Testis (tissue), 3 donors: ENCODE results near the gene PLD1. TPM values are rescaled to one million over a fixed set of nuclear protein-coding genes. Genes with fewer than 3 reads are reported as not detected.

ENCODE experiments used
- DNase-seq: peaks from one replicate; pipeline ENCODE4 v3.0.0-alpha.2; 2019
- H3K27ac ChIP-seq, 2 donors: fragments of 200-600 bp; sonication (generic); one replicate each; pipeline ENCODE4 v1.5.1; 2019
- H3K27me3 ChIP-seq: fragments of 200-600 bp; sonication (generic); one replicate; pipeline ENCODE4 v1.5.1; 2019
- H3K36me3 ChIP-seq: fragments of 200-600 bp; sonication (generic); one replicate; pipeline ENCODE4 v1.5.1; 2017; ENCODE audit warnings: low read depth; ENCODE audit errors: missing control alignments
- H3K4me1 ChIP-seq: fragments of 200-600 bp; sonication (generic); one replicate; pipeline ENCODE4 v1.5.1; 2019
- H3K4me3 ChIP-seq, 2 donors: fragments of 200-600 bp; sonication (generic); one replicate each; pipeline ENCODE4 v1.5.1; 2017 to 2019
- H3K9me3 ChIP-seq: fragments of 200-600 bp; sonication (generic); one replicate; pipeline ENCODE4 v1.5.1; 2017
- POLR2A ChIP-seq: fragments of 450-650 bp; IDR thresholded peaks from one replicate; pipeline ENCODE4 v1.6.1; 2017; ENCODE audit warnings: antibody characterized with exemption, mild to moderate bottlenecking, moderate library complexity
- WGBS, 2 donors: methylation state at CpG; one replicate each; pipeline ENCODE4 v1.1.5; 2018; 5-methylcytosine and 5-hydroxymethylcytosine counted together
- intact Hi-C: fragments of 100-400 bp; cut with DNase I; formaldehyde crosslinking; loops from one replicate; pipeline ENCODE4 v1.15.1; 2023; ENCODE audit warnings: low total_unique reads
- polyA plus RNA-seq: library from polyadenylated mRNA; stranded (reverse); fragments of 350-450 nt; fragmentation: Illumina TruSeq; extraction: RNeasy Lipid Tissue Mini Kit (QIAGEN cat#74804); gene quantifications from one replicate; pipeline ENCODE4 v1.2.3, GENCODE V29; 2014; ENCODE audit warnings: low read depth, low replicate concordance; ENCODE audit not compliant: insufficient read depth
- total RNA-seq, 2 donors: library from RNA; depleted of rRNA; stranded (reverse); fragments of >200 nt; gene quantifications; one replicate each; pipeline ENCODE4 v1.2.3, GENCODE V29; 2016
- TF ChIP-seq, protein P1 (sequence below), 3 experiments: fragments of 450-650 bp in 2 of 3; fragments of 200-600 bp in 1 of 3; sonication (generic) in 1 of 3; IDR thresholded peaks; one replicate each; pipeline ENCODE4 v1.5.1; 2016 to 2019; ENCODE audit warnings: antibody characterized with exemption in 3 of 3, mild to moderate bottlenecking in 2 of 3, moderate library complexity in 1 of 3

The PLD1 gene
- total and polyA plus RNA-seq, 3 donors from 2014 or later, result 10.7 to 27.4 (median 19.1) TPM

DNA sequence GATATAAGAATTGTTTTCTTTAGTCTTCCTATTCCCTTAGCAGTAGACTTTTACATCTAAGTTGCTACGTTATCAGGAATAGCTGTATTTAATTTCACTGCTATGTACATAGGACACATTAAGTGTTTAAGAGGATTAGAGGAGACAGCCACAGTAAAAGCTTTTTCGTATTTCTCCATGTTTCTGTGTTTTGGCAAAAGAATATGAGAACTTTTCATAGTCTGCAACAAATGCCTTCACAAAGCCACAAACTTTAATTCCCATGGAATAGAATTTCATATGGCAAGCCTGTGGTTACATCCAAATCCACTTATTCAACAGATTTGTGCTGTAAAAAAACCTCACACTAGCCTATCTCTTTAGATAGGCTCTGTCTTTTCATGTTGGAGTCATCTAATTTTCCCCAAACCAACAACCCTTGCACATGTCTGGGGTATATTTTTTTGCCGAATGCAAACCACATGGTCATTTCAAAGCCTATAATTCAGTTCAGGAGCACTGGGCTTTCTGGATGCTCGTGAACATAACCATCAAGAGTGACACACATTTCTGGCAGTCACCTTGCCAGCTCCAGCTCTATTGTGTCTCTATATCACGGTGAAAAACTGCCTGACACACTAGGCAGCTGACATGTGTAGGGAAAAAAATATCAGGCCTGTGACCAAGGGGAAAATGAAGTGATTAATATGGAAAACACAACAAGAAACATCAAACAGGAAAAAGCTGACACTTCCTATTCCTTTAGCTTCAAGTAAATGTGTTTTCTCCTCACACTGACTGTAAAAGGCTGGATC, 19.2 kb downstream of the PLD1 start:
- H3K4me3 ChIP-seq, result no peak overlapping the region
- intact Hi-C loops, result no loop called here
- no peaks in the 10 kb centered on the region for H3K27me3 ChIP-seq
- no peaks in the 10 kb centered on the region for H3K36me3 ChIP-seq
- H3K9me3 ChIP-seq, result no peaks in the 10 kb centered on the region
- H3K27ac ChIP-seq, result no peak overlapping the region
- no peak for DNase-seq
- H3K4me1 ChIP-seq, result no peaks in the 10 kb centered on the region
- TF ChIP-seq, protein P1, sequence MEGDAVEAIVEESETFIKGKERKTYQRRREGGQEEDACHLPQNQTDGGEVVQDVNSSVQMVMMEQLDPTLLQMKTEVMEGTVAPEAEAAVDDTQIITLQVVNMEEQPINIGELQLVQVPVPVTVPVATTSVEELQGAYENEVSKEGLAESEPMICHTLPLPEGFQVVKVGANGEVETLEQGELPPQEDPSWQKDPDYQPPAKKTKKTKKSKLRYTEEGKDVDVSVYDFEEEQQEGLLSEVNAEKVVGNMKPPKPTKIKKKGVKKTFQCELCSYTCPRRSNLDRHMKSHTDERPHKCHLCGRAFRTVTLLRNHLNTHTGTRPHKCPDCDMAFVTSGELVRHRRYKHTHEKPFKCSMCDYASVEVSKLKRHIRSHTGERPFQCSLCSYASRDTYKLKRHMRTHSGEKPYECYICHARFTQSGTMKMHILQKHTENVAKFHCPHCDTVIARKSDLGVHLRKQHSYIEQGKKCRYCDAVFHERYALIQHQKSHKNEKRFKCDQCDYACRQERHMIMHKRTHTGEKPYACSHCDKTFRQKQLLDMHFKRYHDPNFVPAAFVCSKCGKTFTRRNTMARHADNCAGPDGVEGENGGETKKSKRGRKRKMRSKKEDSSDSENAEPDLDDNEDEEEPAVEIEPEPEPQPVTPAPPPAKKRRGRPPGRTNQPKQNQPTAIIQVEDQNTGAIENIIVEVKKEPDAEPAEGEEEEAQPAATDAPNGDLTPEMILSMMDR (IDR thresholded peaks at IDR 0.05), result no peak
- no peak for TF ChIP-seq POLR2A
- WGBS, 2 donors, result 67 to 70% methylated on average over 5 of the region's 5 CpGs

DNA sequence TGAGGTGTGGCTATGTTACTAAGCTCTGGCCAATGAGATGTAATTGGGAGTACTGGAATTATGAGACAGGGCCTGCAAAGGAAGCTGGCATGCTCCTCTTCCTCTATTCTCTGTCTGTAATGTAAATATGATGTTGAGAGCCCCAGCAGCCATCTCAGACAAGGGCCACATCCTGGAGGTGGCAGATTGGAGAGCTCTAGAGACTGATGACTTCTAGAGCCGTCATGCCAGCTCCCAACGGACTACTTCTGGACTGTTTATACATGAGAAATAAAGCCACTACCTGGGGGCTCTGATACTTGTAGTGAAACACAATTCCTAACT, 19.7 kb downstream of the PLD1 start:
- TF ChIP-seq POLR2A, result no peak
- TF ChIP-seq, protein P1 (IDR thresholded peaks at IDR 0.05), result no peak
- 91 to 100% methylated on average over 2 of the region's 2 CpGs for WGBS, 2 donors
- Histone ChIP-seq H3K27me3 (no peaks in the 10 kb centered on the region), H3K4me1 (no peaks in the 10 kb centered on the region), H3K4me3 (no peak overlapping the region), H3K27ac (no peak overlapping the region), H3K36me3 (no peaks in the 10 kb centered on the region), H3K9me3 (no peaks in the 10 kb centered on the region)
- intact Hi-C loops, result no loop called here
- no peak for DNase-seq

DNA sequence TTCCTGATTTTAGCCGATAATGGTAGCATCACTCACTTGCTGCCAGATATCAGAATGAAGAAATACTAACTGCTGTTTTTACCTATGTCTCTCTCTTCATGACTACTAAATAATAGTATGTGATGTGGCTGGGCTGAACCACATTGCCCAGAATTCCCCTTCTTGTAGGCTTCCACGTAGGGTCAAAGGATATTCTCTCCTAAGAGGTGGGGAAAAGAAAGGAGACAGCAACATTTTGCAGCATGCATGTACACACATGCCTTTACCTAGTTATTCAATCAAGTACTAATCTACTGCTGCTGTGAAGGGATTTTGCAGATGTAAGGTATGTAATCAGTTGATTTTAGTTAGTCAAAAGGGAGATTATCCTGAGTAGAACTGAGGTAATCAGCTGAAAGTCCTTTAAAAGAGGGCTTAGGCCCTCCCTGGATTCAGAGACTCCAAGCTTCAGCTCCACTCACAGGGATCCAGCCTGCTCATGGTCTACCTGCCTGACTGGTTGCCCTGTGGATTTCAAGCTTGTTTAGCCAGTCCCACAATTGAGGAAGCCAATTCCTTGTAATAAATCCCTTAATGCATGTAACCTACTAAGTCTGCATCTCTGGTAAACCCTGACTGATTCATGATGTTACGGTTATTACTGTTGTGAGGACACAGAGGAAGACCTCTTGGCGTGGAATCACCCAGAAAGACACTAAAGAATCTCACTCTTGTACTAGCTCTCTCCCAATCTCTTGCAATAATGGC, 20.4 kb downstream of the PLD1 start:
- H3K9me3 ChIP-seq, result no peaks in the 10 kb centered on the region
- TF ChIP-seq POLR2A, result no peak
- TF ChIP-seq, protein P1 (IDR thresholded peaks at IDR 0.05), result no peak
- 86 to 94% methylated on average over 4 of the region's 4 CpGs for WGBS, 2 donors
- no peaks in the 10 kb centered on the region for H3K27me3 ChIP-seq
- no peaks in the 10 kb centered on the region for H3K36me3 ChIP-seq
- DNase-seq, result no peak
- no peak overlapping the region for H3K4me3 ChIP-seq
- intact Hi-C loops, result no loop called here
- no peak overlapping the region for H3K27ac ChIP-seq
- H3K4me1 ChIP-seq, result no peaks in the 10 kb centered on the region

DNA sequence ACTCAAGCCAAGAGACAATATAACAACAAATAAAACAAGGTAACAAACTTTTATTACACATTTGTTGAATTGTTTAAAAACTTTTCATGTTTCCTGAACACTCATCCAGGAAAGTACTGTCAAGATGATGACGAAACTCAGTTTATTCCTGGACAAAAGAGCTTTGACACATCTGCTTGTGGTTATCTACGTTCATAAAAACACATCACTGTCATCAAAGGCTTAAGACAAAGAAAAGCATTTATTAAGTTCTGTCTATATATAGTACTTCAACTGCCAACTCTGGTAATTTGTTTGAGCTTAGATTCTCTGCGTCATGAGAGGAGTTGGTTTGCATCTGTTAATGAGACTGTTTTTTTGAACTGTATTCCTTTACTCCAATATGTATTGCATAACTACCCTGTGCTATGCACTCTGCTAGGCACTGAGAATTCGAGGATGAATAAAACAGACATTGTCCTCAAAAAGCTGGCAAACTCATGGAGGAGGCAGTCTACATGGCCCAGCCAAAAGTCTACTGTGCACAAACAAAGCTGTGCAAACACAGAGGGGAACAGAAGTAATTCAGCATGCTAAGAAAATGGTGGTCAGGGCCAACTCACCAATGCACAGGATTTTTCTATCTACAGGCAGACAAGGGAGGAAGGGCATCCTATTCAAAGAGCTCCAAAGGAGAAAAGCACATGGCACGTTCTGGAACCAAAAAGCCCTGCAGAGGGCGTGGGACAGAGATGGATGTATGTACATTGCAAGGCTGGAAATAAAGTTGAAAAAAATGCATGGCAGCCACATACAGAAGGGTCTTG, 21.5 kb downstream of the PLD1 start:
- intact Hi-C loops, result no loop called here
- Histone ChIP-seq H3K36me3 (no peaks in the 10 kb centered on the region), H3K4me1 (no peaks in the 10 kb centered on the region), H3K4me3 (no peak overlapping the region), H3K9me3 (no peaks in the 10 kb centered on the region), H3K27ac (no peak overlapping the region), H3K27me3 (no peaks in the 10 kb centered on the region)
- DNase-seq, result no peak
- 72 to 82% methylated on average over 6 of the region's 6 CpGs for WGBS, 2 donors
- TF ChIP-seq, protein P1 (IDR thresholded peaks at IDR 0.05), result no peak
- no peak for TF ChIP-seq POLR2A
